Ovary (tissue), 9 donors: Measurements from ENCODE around the gene NMT1. TPM values are rescaled to one million over a fixed set of nuclear protein-coding genes. Genes with fewer than 3 reads are reported as not detected.
A peak's percentile ranks its signal among the peaks of the same experiment; 100 is the strongest.

ENCODE experiments used
- DNase-seq, 5 donors: peaks; one replicate each; pipeline ENCODE4 v3.0.0-alpha.2; 2019 to 2020
- H3K27ac ChIP-seq, 2 donors: fragments of 200-600 bp; one replicate each; pipeline versions ENCODE4 v1.5.1 to v1.8.0; 2019 to 2022
- H3K27me3 ChIP-seq: fragments of 200-600 bp; one replicate; pipeline ENCODE4 v1.8.0; 2022
- H3K36me3 ChIP-seq: fragments of 200-600 bp; sonication (generic); one replicate; pipeline ENCODE4 v1.5.1; 2019
- H3K4me1 ChIP-seq: one replicate; pipeline ENCODE4 v1.8.1; 2013; ENCODE audit warnings: mild to moderate bottlenecking, moderate library complexity; ENCODE audit not compliant: insufficient read depth
- H3K4me3 ChIP-seq: fragments of 200-600 bp; sonication (generic); one replicate; pipeline ENCODE4 v1.5.1; 2017
- H3K9me3 ChIP-seq, 2 donors: fragments of 200-600 bp in 1 of 2; sonication (generic) in 1 of 2; one replicate each; pipeline versions ENCODE4 v1.5.1 to v1.8.1; 2013 to 2019; ENCODE audit warnings: mild to moderate bottlenecking in 1 of 2, moderate library complexity in 1 of 2
- CTCF ChIP-seq, 3 donors: fragments of 450-650 bp in 2 of 3; fragments of 200-600 bp in 1 of 3; IDR thresholded peaks; one replicate each; pipeline versions ENCODE4 v1.5.1 to v1.8.0; 2016 to 2022; ENCODE audit warnings: antibody characterized with exemption in 3 of 3, mild to moderate bottlenecking in 1 of 3
- EP300 ChIP-seq: sonication (generic); formaldehyde crosslinking; IDR thresholded peaks from one replicate; pipeline ENCODE4 v1.6.1; 2017; ENCODE audit warnings: antibody characterized with exemption
- POLR2A ChIP-seq: fragments of 450-650 bp; IDR thresholded peaks from one replicate; pipeline ENCODE4 v1.6.1; 2017; ENCODE audit warnings: antibody characterized with exemption, mild to moderate bottlenecking, moderate library complexity
- WGBS, 3 donors: extraction: QIAGEN DNeasy Blood & Tissue Kit in 1 of 3; methylation state at CpG; one replicate each; pipeline versions ENCODE4 v1.1.5 to v1.1.7; 2013 to 2017; 5-methylcytosine and 5-hydroxymethylcytosine counted together
- intact Hi-C, 4 donors: fragments of 100-400 bp; cut with DNase I; formaldehyde crosslinking; loops; one replicate each; pipeline versions ENCODE4 v1.11.0 to v1.15.1; 2022 to 2023
- polyA plus RNA-seq, 2 donors: library from polyadenylated mRNA; stranded (reverse); fragments of 200-250 nt in 1 of 2; fragments of 350-450 nt in 1 of 2; fragmentation: Illumina TruSeq in 1 of 2; extraction: RNeasy Lipid Tissue Mini Kit (QIAGEN cat#74804) in 1 of 2; gene quantifications; one replicate each; pipeline ENCODE4 v1.2.3, GENCODE V29; 2013 to 2014
- total RNA-seq, 7 donors: library from RNA; depleted of rRNA in 2 of 7; stranded (reverse); fragments of >200 nt in 2 of 7; fragmentation: NEBNext Ultra II Directional in 3 of 7; extraction: Animal tissue kit (Norgen Biotek cat#: 25700) in 3 of 7; gene quantifications; one replicate each; pipeline versions ENCODE4 v1.1.0 to v1.2.4, GENCODE V29; 2016 to 2023
- donor health status: DM: no; HTN: no; CAD: no; lungs with moderate emphysema.
- donor health status: DM: no; HTN: no; CAD: no.
- donor health status: Bipolar disorder and iron deficiency.
- donor health status: DM: yes; HTN: yes; CAD: no.
- donor health status: DM: no; HTN: no; CAD: no.
- donor health status: DM: yes; HTN: yes; CAD: no.

Gene NMT1
- total and polyA plus RNA-seq, 9 donors: 23.0 to 91.4 (median 76.2) TPM

- DNase-seq: peak in 2 of 5 donors; percentile 22 to 44
- H3K36me3 ChIP-seq: no peaks in the 10 kb centered on the region
- intact Hi-C loops: loop anchor here (1.0 to 10.0 kb wide), 5 partner anchors 25 to 179 kb away; partner anchors contain the start of genes HEXIM2 (in 1 of the 4) and MAP3K14 (in 1 of the 4)
- H3K4me3 ChIP-seq: peak overlapping the region; percentile 76
- peak overlapping the region; percentile 65 to 81 for H3K27ac ChIP-seq
- H3K27me3 ChIP-seq: no peaks in the 10 kb centered on the region
- peaks cover 2% of the 10 kb centered on the region for H3K4me1 ChIP-seq
- TF ChIP-seq EP300: no peak
- WGBS, 3 donors: 54 to 59% (median 56%) methylated on average over 21 of the region's 21 CpGs
- H3K9me3 ChIP-seq: no peaks in the 10 kb centered on the region
Observed at GRCh38 chr17:45135978-45136791, 75.1 kb downstream of the NMT1 start.

- H3K4me1 ChIP-seq: no peaks in the 10 kb centered on the region
- H3K36me3 ChIP-seq: no peaks in the 10 kb centered on the region
- intact Hi-C loops: loop anchor here in 3 of 4 donors (2.0 to 10.0 kb wide), 3 partner anchors 60 to 178 kb away; partner anchors contain the start of gene MAP3K14 (in 1 of the 3)
- H3K9me3 ChIP-seq: no peaks in the 10 kb centered on the region
- no peak overlapping the region for H3K27ac ChIP-seq
- H3K4me3 ChIP-seq: no peak overlapping the region
- peak in 3 of 5 donors; percentile 15 to 44 (median 34) for DNase-seq
- TF ChIP-seq EP300 (no peak), CTCF (IDR thresholded peaks at IDR 0.05) (no peak), POLR2A (no peak)
- H3K27me3 ChIP-seq: no peaks in the 10 kb centered on the region
- WGBS, 3 donors: 80 to 88% (median 82%) methylated on average over 12 of the region's 12 CpGs
Observed at GRCh38 chr17:45136846-45137560, 75.9 kb downstream of the NMT1 start.

DNA sequence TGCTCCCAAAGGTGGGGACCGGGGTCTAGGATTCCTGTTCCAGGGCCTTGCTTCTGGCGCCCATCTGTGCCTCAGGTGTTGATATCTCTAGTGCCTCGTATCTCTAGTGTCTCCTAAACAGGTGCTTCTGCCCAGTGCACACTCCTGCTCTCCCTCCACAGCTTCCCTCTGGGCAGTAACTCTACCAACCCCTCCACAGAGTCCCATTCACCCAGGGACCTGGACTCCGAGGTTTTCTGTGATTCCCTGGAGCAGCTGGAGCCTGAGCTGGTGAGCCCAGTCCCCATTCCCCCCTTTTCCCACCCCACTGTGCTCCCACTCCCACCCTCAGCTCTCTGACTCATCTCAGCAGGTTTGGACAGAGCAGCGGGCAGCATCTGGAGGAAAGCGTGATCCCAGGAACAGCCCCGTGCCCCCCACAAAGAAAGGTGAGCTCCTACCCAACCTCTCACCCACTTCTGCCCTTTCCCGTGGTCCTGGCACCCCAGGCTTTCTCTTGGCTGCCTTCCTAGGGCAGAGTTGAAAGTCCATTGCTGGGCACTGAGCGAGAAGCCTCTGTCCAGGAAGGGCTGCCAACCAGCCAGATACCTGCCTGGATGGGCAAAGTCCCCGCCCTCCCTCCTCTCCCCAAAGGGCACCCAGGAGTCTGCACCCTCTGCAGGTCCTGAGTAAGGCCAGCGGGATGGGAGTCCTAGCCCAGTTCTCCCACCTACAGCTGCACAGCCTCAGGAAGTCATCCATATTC lies 76.6 kb downstream of the NMT1 start:
- peak in 2 of 5 donors; percentile 31 to 41 for DNase-seq
- no peak overlapping the region for H3K27ac ChIP-seq
- TF ChIP-seq POLR2A (no peak), CTCF (IDR thresholded peaks at IDR 0.05) (no peak), EP300 (no peak)
- H3K27me3 ChIP-seq: no peaks in the 10 kb centered on the region
- 78 to 87% (median 82%) methylated on average over 10 to 11 of the region's 11 CpGs for WGBS, 3 donors
- intact Hi-C loops: loop anchor here in 3 of 4 donors (2.0 to 10.0 kb wide), 3 partner anchors 60 to 177 kb away; partner anchors contain the start of gene MAP3K14 (in 1 of the 3)
- H3K9me3 ChIP-seq: no peaks in the 10 kb centered on the region
- no peaks in the 10 kb centered on the region for H3K4me1 ChIP-seq
- no peaks in the 10 kb centered on the region for H3K36me3 ChIP-seq
- H3K4me3 ChIP-seq: no peak overlapping the region

GRCh38 chr17:45138911-45139532 lies 77.9 kb downstream of the NMT1 start:
- WGBS, 3 donors: 83 to 86% (median 84%) methylated on average over 14 of the region's 14 CpGs
- H3K4me3 ChIP-seq: no peak overlapping the region
- H3K4me1 ChIP-seq: no peaks in the 10 kb centered on the region
- H3K27me3 ChIP-seq: no peaks in the 10 kb centered on the region
- DNase-seq: peak in 2 of 5 donors; percentile 29 to 30
- no peak for TF ChIP-seq POLR2A
- no peak for TF ChIP-seq EP300
- no peak for TF ChIP-seq CTCF (IDR thresholded peaks at IDR 0.05)
- intact Hi-C loops: loop anchor here in 2 of 4 donors (5.0 to 10.0 kb wide), 2 partner anchors 58 to 176 kb away; partner anchors contain the start of gene MAP3K14 (in 1 of the 2)
- H3K27ac ChIP-seq: no peak overlapping the region
- H3K9me3 ChIP-seq: no peaks in the 10 kb centered on the region
- H3K36me3 ChIP-seq: no peaks in the 10 kb centered on the region
